ENCODE measurements around the gene CILP2.

DNA sequence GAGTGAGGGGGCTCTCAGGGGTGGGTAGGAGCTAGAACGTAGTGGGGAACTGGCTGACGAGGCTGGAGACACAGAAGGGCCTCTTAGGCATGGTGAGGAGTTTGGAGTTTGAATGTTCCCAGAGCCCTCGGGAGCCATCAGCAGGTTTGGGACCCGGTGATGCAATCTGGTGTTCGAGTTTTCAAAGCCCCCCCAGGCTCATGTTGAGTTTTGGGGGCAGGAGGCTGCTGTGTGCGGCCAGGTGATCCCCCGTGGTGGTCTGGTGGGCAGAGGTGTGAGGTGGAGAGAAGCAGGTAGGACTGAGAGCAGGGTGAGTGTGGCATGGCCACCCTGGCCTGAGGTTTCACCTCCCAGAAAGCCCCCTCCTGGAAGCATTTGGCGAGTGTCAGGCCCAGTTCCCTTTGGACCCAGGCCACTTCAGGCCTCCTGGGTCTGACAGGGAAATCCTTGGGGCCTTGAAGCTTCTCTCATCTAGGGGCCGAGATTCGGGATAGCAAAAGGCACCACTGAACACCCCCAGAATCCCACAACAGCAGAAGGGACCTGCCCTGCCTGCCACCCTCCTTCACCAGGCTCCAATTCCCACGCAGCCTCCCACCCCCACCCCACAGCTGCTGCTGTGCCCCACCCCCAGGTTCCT, 8.2 kb upstream of the CILP2 start:
- TF ChIP-seq, protein P1, sequence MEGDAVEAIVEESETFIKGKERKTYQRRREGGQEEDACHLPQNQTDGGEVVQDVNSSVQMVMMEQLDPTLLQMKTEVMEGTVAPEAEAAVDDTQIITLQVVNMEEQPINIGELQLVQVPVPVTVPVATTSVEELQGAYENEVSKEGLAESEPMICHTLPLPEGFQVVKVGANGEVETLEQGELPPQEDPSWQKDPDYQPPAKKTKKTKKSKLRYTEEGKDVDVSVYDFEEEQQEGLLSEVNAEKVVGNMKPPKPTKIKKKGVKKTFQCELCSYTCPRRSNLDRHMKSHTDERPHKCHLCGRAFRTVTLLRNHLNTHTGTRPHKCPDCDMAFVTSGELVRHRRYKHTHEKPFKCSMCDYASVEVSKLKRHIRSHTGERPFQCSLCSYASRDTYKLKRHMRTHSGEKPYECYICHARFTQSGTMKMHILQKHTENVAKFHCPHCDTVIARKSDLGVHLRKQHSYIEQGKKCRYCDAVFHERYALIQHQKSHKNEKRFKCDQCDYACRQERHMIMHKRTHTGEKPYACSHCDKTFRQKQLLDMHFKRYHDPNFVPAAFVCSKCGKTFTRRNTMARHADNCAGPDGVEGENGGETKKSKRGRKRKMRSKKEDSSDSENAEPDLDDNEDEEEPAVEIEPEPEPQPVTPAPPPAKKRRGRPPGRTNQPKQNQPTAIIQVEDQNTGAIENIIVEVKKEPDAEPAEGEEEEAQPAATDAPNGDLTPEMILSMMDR (IDR thresholded peaks at IDR 0.05) = no peak
- no peak for TF ChIP-seq POLR2A (IDR thresholded peaks at IDR 0.05)
- TF ChIP-seq POLR2AphosphoS5 (IDR thresholded peaks at IDR 0.05) = no peak
- TF ChIP-seq EP300 (IDR thresholded peaks at IDR 0.05) = no peak

All from stomach (tissue), 4 donors.